IMR-90 (cell line): ENCODE data around the gene C6. TPM values are rescaled to one million over a fixed set of nuclear protein-coding genes. Genes with fewer than 3 reads are reported as not detected.
A peak's percentile ranks its signal among the peaks of the same experiment; 100 is the strongest.

Experiments used
- ATAC-seq: fragments of 200-7000 bp; cut with Tn5 transposase; 2 replicates; pipeline ENCODE4 v1.9.1; 2020; ENCODE audit warnings: low read depth, mild to moderate bottlenecking, moderate library complexity
- BruUV-seq: library from RNA; stranded (reverse); fragments of 400-500 nt; replicated peaks from 2 replicates; lab custom pipeline; 2021; lab: Mats Ljungman, UMichigan
- CTCF ChIA-PET: fragments of 300-600 bp; formaldehyde crosslinking; extraction: SDS; loops from one replicate; lab custom pipeline; 2021; ENCODE audit warnings: antibody characterized with exemption; lab: Yijun Ruan, JAX
- POLR2A ChIA-PET: fragments of 300-600 bp; sonication (Branson Sonifier 250); formaldehyde crosslinking; loops from one replicate; lab custom pipeline; 2022; ENCODE audit warnings: antibody characterized with exemption; ENCODE audit not compliant: unreplicated experiment; lab: Charles Lee
- DNase-seq: peaks from one replicate; pipeline ENCODE4 v3.0.0; 2013
- H2AFZ ChIP-seq: replicated peaks from 2 replicates; pipeline ENCODE3; 2013; ENCODE audit warnings: low read length, mild to moderate bottlenecking; ENCODE audit not compliant: poor library complexity
- H2AK5ac ChIP-seq: 2 replicates; pipeline ENCODE4 v1.6.1; 2013; ENCODE audit warnings: low read depth, low read length, inconsistent platforms
- H2AK9ac ChIP-seq: replicated peaks from 2 replicates; pipeline ENCODE3; 2013; ENCODE audit warnings: mild to moderate bottlenecking, low read depth, low read length, moderate library complexity; ENCODE audit not compliant: poor library complexity
- H2BK120ac ChIP-seq: 2 replicates; pipeline ENCODE4 v1.6.1; 2013; ENCODE audit warnings: low read depth, low read length, inconsistent platforms
- H2BK15ac ChIP-seq: 3 replicates; pipeline ENCODE4 v1.6.1; 2013; ENCODE audit warnings: low read depth, low read length, inconsistent platforms
- H2BK20ac ChIP-seq: 2 replicates; pipeline ENCODE4 v1.6.1; 2013; ENCODE audit warnings: low read depth, mild to moderate bottlenecking, inconsistent platforms, low read length, moderate library complexity
- H2BK5ac ChIP-seq: 2 replicates; pipeline ENCODE4 v1.6.1; 2013; ENCODE audit warnings: mild to moderate bottlenecking, low read depth, low read length, inconsistent platforms; ENCODE audit not compliant: poor library complexity, severe bottlenecking
- H3K14ac ChIP-seq: replicated peaks from 2 replicates; pipeline ENCODE4 v1.6.1; 2013; ENCODE audit warnings: low read depth, low read length, inconsistent platforms
- H3K18ac ChIP-seq: 2 replicates; pipeline ENCODE4 v1.6.1; 2013; ENCODE audit warnings: low read depth, low read length, control low read depth
- H3K23ac ChIP-seq: 2 replicates; pipeline ENCODE4 v1.6.1; 2013; ENCODE audit warnings: low read depth, low read length, inconsistent platforms
- H3K27ac ChIP-seq: 2 replicates; pipeline ENCODE4 v1.5.1; 2013; ENCODE audit warnings: mild to moderate bottlenecking, control low read depth, low read length; ENCODE audit not compliant: insufficient read depth
- H3K27me3 ChIP-seq: 2 replicates; pipeline ENCODE4 v1.6.1; 2013; ENCODE audit warnings: low read length; ENCODE audit not compliant: control insufficient read depth, insufficient read depth
- H3K36me3 ChIP-seq: 2 replicates; pipeline ENCODE4 v1.6.1; 2013; ENCODE audit warnings: low read length, mixed read lengths; ENCODE audit not compliant: control insufficient read depth, insufficient read depth
- H3K4ac ChIP-seq: 2 replicates; pipeline ENCODE4 v1.6.1; 2013; ENCODE audit warnings: low read depth, low read length, inconsistent platforms
- H3K4me1 ChIP-seq: 2 replicates; pipeline ENCODE4 v1.6.1; 2013; ENCODE audit warnings: low read length, mixed read lengths; ENCODE audit not compliant: control insufficient read depth, insufficient read depth
- H3K4me2 ChIP-seq: 2 replicates; pipeline ENCODE4 v1.6.1; 2013; ENCODE audit warnings: low read depth, mild to moderate bottlenecking, control low read depth, low read length, moderate library complexity
- H3K4me3 ChIP-seq: 2 replicates; pipeline ENCODE4 v1.5.1; 2013; ENCODE audit warnings: low read depth, mild to moderate bottlenecking, control low read depth, low read length, moderate library complexity; ENCODE audit not compliant: insufficient read depth
- H3K56ac ChIP-seq: 2 replicates; pipeline ENCODE4 v1.6.1; 2013; ENCODE audit warnings: low read length, inconsistent platforms; ENCODE audit not compliant: insufficient read depth; ENCODE audit errors: extremely low read depth
- H3K79me1 ChIP-seq, 2 experiments: 2 replicates each; pipeline ENCODE4 v1.6.1; 2013; ENCODE audit warnings: low read length in 2 of 2, inconsistent platforms in 1 of 2, low read depth in 1 of 2
- H3K9ac ChIP-seq: 2 replicates; pipeline ENCODE4 v1.6.1; 2013; ENCODE audit warnings: low read depth, low read length, control low read depth
- H3K9me1 ChIP-seq: 2 replicates; pipeline ENCODE4 v1.6.1; 2013; ENCODE audit warnings: low read length, inconsistent platforms; ENCODE audit not compliant: insufficient read depth
- H3K9me3 ChIP-seq: 2 replicates; pipeline ENCODE4 v1.6.1; 2013; ENCODE audit warnings: low read length; ENCODE audit not compliant: control insufficient read depth, insufficient read depth
- H4K20me1 ChIP-seq: 2 replicates; pipeline ENCODE4 v1.6.1; 2013; ENCODE audit warnings: low read length, inconsistent platforms; ENCODE audit not compliant: insufficient read depth
- H4K5ac ChIP-seq: 2 replicates; pipeline ENCODE4 v1.6.1; 2013; ENCODE audit warnings: mild to moderate bottlenecking, low read depth, low read length, control low read depth
- H4K8ac ChIP-seq, 2 experiments: 2 replicates each; pipeline ENCODE4 v1.6.1; 2013; ENCODE audit warnings: low read depth in 2 of 2, low read length in 2 of 2, control low read depth in 1 of 2, inconsistent platforms in 1 of 2
- H4K91ac ChIP-seq: 2 replicates; pipeline ENCODE4 v1.6.1; 2013; ENCODE audit warnings: low read depth, low read length, inconsistent platforms; ENCODE audit not compliant: insufficient read depth
- BHLHE40 ChIP-seq: fragments of 150-350 bp; IDR thresholded peaks from 2 replicates; pipeline ENCODE4 v1.6.1; 2016; ENCODE audit warnings: mild to moderate bottlenecking, low read depth, low read length
- CEBPB ChIP-seq: IDR thresholded peaks from 2 replicates; pipeline ENCODE4 v1.6.1; 2012; ENCODE audit warnings: low read depth, low read length, improper control_type of control experiment
- FOS ChIP-seq: fragments of 150-350 bp; IDR thresholded peaks from 2 replicates; pipeline ENCODE4 v1.6.1; 2016; ENCODE audit warnings: low read depth, low read length
- MAZ ChIP-seq: IDR thresholded peaks from 2 replicates; pipeline ENCODE4 v1.6.1; 2012; ENCODE audit warnings: low read depth, mild to moderate bottlenecking, low read length, improper control_type of control experiment, moderate library complexity, borderline replicate concordance
- POLR2A ChIP-seq: IDR thresholded peaks from 2 replicates; pipeline ENCODE4 v1.6.1; 2012; ENCODE audit warnings: mild to moderate bottlenecking, low read depth, low read length
- RAD21 ChIP-seq: IDR thresholded peaks from 2 replicates; pipeline ENCODE4 v1.6.1; 2012; ENCODE audit warnings: low read length, improper control_type of control experiment
- USF2 ChIP-seq: fragments of 150-350 bp; IDR thresholded peaks from 2 replicates; pipeline ENCODE4 v1.6.1; 2017; ENCODE audit warnings: mild to moderate bottlenecking, antibody characterized with exemption, low read length, low read depth
- WGBS, 2 experiments: methylation state at CpG; one replicate each; pipeline versions ENCODE4 v1.1.5 to v1.1.7; 2013; ENCODE audit warnings: missing lambda C conversion rate in 2 of 2; ENCODE audit not compliant: insufficient read length in 1 of 2; ENCODE audit errors: extremely low coverage in 2 of 2; 5-methylcytosine and 5-hydroxymethylcytosine counted together
- dilution Hi-C: fragments of 300-500 bp; cut with HindIII; formaldehyde crosslinking; loops from one replicate; pipeline ENCODE4 v1.14.3; 2018; ENCODE audit warnings: low sequenced_read_pairs; ENCODE audit not compliant: unreplicated experiment
- in situ Hi-C: fragments of 300-500 bp; cut with MboI; formaldehyde crosslinking; loops from 3 replicates; pipeline ENCODE4 v1.14.3; 2019; ENCODE audit warnings: low sequenced_read_pairs, inconsistent platforms, mixed read lengths
- intact Hi-C: fragments of 100-400 bp; cut with micrococcal nuclease; formaldehyde crosslinking; loops from 2 replicates; pipeline ENCODE4 v1.10.0; 2022
- polyA plus RNA-seq, 3 experiments: library from polyadenylated mRNA; depleted of rRNA; stranded (reverse); fragments of >200 nt; gene quantifications; 2 replicates each; pipeline ENCODE4 v1.2.3, GENCODE V29; 2012; ENCODE audit warnings: low replicate concordance in 1 of 3
- total RNA-seq: library from RNA; depleted of rRNA; stranded (reverse); fragments of >200 nt; gene quantifications from 2 replicates; pipeline ENCODE4 v1.2.3, GENCODE V29; 2012

Gene C6
- total and polyA plus RNA-seq, 2 of the 4 experiments (the other 2 are of a cell fraction): 0.05 to 0.18 TPM

GRCh38 chr5:41213340-41213739 lies at the start of gene C6 (continued):
- no peak for TF ChIP-seq CEBPB

- Histone ChIP-seq H3K36me3 (no peaks in the 10 kb centered on the region), H3K56ac (no peak overlapping the region), H3K4me2 (no peak overlapping the region), H3K4me3 (no peak overlapping the region), H2BK20ac (no peak overlapping the region), H3K14ac (no peak overlapping the region), H2BK120ac (no peak overlapping the region), H4K91ac (no peak overlapping the region), H2AK9ac (no peak overlapping the region), H3K4me1 (peaks cover 8% of the 10 kb centered on the region; the same call in 1 of the 2 replicates), H3K18ac (no peak overlapping the region), H3K9ac (no peak overlapping the region), H2BK5ac (no peak overlapping the region), H4K20me1 (no peaks in the 10 kb centered on the region), H4K5ac (peak overlapping the region; percentile 17; the same call in 1 of the 2 replicates), H3K27ac (no peak overlapping the region), H4K8ac (no peak overlapping the region), H3K9me3 (no peaks in the 10 kb centered on the region), H3K4ac (no peak overlapping the region), H2AFZ (no peak overlapping the region), H3K9me1 (no peaks in the 10 kb centered on the region), H3K23ac (no peak overlapping the region), H2BK15ac (no peak overlapping the region), H3K79me1 (no peaks in the 10 kb centered on the region), H2AK5ac (no peak overlapping the region), H3K27me3 (no peaks in the 10 kb centered on the region)
- CTCF ChIA-PET: no interaction called here
- in situ Hi-C loops: loop anchor here (25.0 kb wide), 1 partner anchor 581 kb away; no protein-coding TSS in a partner anchor
- ATAC-seq (no peak), DNase-seq (no peak)
- dilution Hi-C loops: no loop called here
- TF ChIP-seq FOS (no peak), RAD21 (no peak), MAZ (no peak), POLR2A (no peak), USF2 (no peak), BHLHE40 (no peak)
- BruUV-seq: no TSS peak
- intact Hi-C loops: loop anchor here (10.0 kb wide), 2 partner anchors 92 to 272 kb away; no protein-coding TSS in a partner anchor
- POLR2A ChIA-PET: no interaction called here
- WGBS, 2 experiments: no CpG with 5 or more reads among the region's 4 CpGs
Measured at GRCh38 chr5:41256400-41256799, 43.1 kb upstream of the C6 start.
